ENCODE results near the gene AP3M1.
"Not testable (repeated sequence)": the region's sequence is repeated elsewhere in the genome, so short reads cannot be mapped to it uniquely, and the experiment has no call there.

The AP3M1 gene

DNA sequence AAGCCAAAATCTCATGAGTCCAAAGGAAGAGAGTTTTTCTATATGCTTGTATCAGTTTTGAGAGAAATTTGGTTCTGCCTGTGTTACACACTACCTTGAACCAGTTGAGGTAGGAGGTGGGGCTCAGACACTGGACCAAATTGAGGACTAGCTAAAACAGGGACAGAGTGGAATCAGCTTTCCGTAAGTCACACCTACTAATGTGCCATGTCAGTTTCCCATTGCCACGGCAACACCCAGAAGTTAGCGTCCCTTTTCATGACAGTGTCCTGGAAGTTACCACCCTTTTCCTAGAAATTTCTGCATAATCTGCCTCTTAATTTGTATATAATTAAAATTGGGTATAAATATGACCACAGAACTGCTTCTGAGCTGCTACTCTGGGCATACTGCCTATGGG, 9.4 kb upstream of the AP3M1 start:
- no peak for DNase-seq

DNA sequence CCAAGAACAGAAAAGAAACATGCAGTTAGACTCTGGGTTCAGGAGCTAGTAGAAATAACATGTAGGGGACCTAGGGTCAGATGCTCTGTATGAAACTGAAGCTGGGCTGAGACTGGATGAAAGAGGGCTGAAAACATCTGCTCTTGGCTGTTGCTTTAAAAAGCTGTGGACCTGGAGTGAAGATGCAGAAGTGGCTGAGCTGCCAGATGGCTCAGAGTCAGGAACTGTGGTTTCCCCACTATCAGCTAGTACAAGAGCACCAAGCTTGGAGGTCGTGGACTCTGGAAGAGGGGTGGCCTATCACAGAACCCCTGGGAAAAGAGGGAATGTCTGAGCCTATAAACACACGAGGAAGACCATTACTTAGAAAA, 6.3 kb upstream of the AP3M1 start:
- DNase-seq = no peak

DNA sequence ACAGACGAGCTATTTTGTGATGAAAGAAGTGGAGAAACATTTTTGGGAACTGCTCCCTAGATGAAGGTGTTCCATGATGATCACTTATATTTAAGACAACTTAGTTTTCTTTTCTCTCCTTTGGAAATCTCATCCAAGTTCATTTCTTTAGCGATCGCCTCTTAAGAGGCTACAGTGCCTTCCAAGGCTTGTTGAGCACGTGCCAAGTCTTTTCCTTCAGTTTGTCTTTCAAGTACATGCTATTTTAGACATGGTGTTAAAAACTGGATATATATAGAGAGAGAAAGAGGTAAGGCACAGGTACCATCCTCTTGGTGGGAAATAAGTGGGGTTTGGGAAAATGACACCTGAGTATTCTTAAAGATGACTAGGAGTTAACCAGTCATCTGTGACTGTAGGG, 3.0 kb upstream of the AP3M1 start:
- no peak for DNase-seq

DNA sequence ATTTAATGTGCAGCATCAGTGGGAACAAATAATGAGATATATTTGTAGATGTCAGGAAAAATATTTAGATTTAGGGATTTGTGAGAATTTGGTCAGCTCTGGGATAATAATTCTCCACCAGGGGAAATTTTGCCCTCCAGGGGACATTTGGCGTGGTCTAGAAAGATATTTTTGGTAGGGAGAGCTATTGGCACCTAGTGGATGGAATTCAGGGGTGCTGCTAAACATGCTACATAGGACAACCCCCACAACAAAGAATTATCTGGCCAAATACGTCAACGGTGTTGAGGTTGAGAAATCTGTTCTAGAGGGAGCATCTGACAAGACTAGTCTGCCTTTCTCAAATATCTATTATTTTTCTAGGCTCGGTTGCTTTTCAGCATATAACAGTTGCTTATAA, 2.5 kb upstream of the AP3M1 start:
- no peak for DNase-seq

DNA sequence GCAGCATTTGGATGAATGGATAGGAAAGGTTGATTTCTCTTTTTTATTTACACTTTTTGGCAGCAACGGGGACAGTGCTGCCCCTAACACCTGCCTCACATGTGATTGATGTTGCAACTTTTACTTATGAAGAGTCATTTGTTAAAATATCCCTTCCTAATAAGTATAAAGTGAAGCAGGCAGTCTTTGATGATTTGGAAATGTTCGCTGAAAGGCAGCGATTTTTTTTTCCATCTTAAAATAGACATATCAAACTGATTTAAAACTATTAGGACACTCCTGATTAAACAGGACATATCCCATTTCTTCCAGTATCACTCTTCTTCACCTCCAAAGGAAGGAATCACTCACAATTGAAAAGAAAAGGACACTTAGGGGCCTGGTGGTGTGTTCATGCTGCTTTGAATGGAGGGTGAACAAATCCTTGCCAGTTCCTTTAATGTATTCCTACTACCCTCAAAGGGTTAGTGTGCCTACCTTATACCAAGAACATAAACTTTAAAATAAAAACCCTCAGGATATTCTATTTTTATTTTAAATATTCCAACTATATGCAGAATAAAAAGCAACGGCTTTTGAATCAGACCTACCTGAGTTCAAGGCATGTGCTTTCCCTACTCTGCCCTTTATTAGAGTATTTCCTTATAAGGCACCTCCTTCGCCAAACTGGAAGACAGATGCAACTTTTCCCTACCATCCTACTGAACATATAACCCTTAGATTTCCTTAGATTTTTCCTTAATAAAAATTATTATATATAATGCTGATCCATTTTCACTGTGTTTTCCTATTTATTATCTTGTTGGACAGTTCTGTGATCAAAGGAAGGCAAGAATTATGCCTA, 1.5 kb upstream of the AP3M1 start:
- no peak for DNase-seq

DNA sequence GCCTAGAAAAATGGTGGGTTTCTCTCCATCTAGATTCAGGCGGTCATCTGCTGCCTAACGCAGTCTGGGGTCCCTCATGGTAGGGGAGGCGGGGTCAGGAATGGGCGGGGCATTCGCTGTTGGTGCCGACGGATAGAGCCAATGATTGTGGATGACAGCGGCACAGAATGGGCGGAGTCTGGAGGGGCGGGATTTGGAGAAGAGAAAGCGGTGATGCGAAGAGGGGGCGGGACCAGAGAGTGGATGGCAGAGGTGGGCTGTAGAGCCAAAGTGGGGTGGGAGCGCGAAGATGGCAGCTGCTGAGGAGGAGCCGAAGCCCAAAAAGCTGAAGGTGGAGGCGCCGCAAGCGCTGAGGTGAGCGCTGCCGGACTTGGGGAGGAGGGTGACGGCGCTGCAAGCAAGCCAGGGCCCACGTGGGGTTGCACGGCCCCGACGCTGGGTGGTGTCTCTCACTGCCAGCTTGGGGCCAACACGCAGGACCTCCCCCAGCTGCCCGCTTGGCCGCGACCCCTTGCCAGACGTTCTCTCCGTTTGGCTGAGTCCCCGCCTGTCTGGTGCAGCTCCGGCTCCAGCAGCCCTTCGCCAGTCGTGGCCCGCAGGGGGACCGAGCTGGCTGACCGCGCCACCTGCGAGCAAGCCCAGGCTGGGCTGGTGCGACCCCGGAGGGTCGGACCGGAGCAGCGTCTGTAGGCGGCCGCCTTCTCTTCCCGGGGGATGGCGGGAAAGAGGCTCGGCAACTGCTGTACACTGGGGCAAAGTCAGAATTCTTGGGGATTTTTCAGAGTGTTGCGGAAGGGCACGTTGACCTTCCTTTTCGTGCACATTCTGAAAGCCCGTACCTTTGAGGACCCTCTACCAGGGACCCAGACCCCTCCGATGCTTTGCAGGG, 606 bp upstream of the AP3M1 start, which contains the start of gene ADK:
TSS of gene ADK (plus strand) at position 232 of the 889 bp plus-strand sequence. CDS start at position 290, 58 bp downstream.
- peak; percentile 79 to 99 (median 95) for DNase-seq

DNA sequence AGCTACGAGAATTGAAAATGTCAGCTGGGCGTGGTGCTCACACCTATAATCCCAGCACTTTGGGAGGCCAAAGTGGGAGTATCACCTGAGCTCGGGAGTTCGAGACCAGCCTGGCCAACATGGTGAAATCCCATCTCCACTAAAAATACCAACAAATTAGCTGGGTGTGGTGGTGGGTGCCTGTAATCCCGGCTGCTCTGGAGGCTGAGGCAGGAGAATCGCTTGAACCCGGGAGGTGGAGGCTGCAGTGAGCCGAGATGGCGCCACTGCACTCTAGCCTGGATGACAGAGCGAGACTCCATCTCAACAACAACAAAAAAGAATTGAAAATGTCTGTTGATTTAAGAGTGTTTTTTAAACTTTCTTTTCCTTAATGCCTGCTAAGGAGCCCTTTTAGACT, 3.6 kb downstream of the AP3M1 start:
- not testable (repeated sequence) for DNase-seq

DNA sequence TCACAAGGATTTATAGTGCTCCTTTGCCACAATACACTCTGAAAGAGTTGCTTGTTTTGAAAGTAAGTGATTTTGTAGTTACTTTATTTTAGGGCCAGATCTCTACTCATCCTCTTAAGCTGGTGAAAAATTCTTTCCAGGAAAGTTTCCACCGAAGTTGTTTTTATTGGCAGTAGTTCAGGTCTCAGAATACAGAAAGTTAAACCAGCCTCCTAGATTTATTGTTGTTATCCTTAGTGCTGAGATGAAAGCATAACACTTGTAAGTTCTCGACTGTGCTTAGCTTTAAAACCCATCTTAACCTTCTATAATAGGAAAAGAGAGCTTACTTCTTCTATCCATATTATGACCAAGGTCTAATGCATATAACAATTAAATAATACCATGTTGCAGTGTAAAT, 5.5 kb downstream of the AP3M1 start:
- no peak for DNase-seq

DNA sequence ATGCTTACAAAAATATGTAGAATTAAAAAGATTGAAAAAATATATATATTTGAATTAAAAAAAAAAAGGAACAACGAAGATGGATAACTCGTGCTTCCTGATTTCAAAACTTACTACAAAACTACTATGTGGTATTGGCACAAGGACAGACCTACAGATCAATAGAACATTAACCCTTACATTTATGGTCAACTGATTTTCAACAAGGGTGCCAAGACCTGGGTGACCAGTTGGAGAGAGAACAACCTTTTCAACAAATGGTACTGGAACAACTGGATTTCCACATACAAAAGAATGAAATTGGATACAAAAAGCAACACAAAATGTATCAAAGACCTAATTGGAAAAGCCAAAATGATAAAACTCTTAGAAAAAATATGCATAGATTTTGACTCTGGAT, 10.1 kb downstream of the AP3M1 start:
- no peak for DNase-seq

DNA sequence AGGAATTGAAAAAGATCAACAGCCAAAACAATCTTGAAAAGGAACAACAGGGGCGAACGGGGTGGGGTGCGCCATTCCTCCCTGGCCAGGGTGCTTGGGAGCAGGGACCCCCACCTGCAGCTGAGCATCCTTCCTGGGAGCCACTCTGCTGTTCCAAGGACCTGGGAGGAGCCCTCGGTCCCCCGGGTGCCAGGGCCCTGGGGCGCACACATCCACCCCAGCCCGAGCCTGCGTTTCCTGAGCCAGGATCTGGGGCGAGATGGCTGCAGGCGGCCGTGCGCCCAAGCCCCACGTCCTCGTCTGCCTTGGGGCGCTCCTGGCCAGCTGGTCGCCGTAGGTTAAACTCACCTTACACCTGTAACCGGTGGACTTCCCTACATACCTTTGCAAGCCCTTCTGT, 10.6 kb downstream of the AP3M1 start:
- DNase-seq = no peak

DNA sequence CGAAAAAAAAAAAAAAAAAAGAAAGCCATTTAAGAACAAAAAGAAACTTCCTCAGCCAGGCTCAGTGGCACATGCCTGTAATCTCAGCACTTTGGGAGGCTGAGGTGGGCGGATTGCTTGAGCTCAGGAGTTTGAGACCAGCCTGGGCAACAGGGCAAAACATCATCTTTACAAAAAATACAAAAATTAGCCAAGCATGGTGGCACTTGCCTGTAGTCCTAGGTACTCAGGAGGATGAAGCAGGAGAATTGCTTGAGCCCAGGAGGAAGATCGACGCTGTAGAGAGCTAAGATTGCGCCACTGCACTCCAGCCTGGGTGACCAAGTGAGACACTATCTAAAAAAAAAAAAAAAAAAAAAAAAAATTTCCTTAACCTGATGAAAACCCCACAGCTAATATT, 12.0 kb downstream of the AP3M1 start:
- not testable (repeated sequence) for DNase-seq

DNA sequence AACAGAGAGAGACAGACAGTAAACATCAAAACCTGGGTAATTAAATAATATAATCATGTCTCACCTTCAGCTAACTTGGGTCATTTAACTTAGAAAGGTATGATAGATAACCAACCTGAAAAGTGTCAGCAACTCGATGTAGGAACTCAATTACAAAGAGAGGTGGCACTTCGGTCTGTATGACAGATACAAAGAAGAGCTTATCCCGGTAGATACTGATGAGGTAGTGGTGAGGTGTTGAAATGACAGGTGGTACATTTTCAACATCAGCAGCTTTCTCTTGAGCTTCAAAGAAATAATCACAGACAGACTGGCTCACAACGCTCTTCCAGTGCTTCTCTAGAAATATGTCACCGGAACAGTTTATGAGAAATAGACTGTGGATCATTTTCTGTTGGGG, 12.6 kb downstream of the AP3M1 start:
- DNase-seq = no peak

DNA sequence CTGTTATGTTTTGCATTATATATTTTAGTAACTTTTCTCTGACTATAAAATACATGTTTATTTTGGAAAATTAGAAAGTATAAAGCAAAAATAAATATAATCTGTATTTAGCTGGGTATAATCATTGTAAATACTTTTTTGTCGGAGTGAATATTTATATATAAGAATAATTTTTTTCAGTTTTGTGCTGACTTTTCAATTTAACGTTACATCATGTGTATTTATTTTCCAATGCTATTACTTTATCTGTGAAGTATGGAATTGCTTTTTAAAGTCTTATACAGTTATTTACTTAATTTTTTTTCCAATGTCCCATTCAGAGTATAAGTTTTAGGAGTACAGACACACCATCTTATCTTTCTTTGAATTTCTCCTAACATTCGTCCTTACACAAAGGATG, 15.2 kb downstream of the AP3M1 start:
- DNase-seq = no peak

DNA sequence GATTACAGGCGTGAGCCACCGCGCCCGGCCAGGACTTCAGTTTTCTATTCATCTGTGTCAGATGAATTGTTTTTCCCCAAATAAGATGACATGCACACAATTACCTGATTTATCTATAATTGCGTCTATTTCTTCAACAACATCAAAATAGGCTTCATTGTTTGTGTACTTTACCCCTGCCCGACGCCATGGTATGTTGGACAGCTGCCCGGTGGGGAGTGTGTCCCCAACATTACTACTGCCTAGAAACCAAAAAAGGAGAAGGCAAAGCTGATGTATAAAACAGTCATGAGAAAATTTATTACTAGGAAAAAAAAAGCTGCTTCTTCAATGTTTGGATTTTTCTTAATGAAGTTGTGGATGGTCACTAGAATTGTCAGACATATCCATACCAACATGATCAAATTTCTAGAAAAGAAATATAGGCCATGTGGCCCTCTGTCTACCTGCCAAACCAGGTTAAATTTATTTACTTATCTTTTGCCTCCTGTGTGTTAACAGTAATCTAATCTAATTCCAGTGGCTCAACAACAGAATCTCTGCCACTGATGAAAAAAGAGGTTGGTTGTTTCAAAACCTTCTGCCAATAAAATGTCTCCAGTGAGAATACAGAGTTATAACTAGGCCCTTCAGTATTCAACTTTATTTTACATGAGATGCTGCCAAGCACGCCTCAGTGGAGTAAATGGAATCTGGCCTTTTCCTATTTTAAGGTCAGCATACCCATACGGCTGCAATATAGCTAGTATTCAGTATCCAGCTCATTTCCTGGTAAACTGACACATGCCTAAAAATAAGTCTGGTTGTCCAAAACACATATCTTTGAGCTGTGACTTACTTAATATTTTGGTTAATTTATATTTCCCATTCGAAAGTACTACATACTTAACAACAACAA, 16.5 kb downstream of the AP3M1 start:
- no peak for DNase-seq

DNA sequence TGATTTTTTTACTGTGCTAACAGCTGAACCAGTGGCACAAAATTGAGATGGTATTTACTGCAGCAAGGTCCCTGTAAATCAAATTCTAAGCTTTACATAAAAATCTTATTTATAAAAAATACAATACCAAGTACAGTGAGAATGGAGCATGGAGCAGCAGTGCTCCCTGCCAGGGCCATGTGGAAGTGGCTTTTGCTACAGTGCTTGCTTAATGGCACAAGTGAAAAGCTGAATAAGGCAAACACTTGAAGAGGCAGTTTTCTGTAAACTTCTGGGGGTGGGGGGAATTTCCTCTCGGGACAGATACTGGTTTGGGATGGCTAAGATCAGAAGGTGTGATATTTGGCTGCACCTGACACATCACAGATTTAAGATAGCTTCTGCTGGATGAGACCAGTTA, 27.5 kb downstream of the AP3M1 start:
- no peak for DNase-seq

DNA sequence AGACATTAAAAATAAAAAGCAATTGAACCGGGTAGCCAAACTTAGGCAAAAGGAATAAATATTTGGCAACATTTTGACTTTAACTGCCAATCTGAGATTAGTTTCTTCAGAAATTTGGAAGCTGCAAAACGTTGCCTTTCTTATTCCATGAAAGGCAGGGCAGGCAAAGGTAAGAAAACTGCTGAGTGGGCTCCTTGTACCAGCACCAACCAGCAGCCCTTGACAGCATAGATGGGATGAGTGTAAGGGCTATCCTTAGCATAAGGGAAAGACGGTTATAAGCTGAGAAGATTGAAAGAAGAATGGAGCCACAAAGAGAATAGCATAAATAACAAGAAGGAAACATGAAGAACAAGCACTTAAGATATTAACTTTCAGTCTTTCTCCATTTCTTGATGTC, 28.6 kb downstream of the AP3M1 start:
- DNase-seq = no peak

DNA sequence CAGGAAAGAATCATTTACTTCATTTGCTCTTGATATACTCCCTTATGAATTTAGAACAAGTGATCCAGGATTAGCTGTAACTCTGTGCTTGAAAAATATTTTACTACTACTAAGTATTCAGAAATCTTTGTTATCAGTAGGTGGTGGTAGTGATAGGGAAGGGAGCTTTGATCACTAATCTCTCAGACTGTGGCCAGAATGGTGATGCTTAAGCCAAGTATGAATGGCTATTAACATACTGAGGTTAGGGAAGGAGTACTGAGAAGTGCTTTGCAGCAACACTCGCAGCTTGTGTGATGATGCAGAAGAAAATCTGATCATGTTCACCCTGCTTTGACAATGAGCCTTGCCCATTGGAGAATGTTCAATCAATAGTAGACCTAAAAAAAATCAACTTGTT, 29.3 kb downstream of the AP3M1 start:
- DNase-seq = no peak

DNA sequence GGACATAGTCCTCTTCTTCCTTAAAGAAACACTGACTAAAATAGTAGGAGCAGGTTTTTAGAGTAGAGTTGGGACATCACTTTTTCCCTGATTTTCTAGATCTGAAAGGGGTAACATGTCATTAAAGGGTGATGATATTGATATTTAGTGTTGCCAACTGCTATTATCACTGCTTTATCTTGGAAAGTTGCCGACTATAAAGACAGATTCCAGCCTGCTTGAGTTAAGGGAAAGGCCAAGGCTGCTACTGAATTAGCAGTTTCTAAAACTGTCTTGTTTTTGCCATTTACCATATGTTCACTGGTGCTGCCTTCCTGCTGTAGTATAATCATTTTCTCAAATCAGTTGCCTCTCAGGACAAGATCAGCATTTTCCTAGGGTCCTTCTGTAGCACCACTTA, 29.7 kb downstream of the AP3M1 start:
- DNase-seq = no peak

DNA sequence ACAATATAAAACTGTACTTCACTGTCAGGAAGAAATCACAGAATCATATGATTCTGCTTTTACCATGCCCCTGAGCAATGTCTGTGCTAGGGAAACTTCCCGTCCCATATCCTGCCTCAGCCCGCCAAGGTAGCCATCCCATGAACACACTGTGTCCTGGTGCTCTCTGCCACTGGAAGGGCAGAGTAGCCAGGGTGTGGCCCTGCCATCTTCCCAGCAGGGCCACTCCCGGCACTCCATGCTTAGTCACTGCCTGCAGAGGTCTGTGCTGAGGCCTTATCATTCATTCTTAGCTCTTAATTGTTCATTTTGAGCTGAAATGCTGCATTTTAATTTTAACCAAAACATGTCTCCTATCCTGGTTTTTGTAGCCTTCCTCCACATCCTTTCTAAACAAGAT, 31.8 kb downstream of the AP3M1 start:
- no peak for DNase-seq

DNA sequence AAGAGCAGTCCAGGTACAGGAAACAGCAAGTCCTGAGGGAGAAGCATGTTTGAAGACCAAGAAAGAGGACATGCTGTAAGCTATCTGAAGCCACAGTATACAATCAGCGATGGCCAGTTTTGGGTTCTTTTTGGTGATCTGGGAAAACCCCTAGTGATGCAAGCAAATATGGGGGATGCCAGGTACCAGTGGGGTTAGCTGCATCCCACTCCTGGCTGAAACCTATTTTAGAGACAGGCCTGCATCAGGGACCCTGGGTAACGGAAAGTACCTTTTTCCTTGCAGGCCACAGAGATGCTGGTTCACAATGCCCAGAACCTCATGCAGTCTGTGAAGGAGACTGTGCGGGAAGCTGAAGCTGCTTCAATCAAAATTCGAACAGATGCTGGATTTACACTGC, 32.9 kb downstream of the AP3M1 start:
- DNase-seq = no peak

DNA sequence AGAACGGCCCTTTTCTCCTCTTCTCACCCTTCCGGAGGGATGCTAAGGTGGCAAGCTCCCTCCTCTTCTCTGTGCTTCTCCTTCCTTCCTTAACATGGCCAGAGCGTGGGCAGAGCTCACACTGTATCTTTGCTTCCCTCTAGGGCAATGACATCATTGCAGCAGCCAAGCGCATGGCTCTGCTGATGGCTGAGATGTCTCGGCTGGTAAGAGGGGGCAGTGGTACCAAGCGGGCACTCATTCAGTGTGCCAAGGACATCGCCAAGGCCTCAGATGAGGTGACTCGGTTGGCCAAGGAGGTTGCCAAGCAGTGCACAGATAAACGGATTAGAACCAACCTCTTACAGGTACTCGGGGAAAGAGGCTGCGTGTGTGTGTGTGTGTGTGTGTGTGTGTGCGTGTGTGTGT, 36.6 kb downstream of the AP3M1 start:
- DNase-seq = peak in 2 of 14 donors; percentile 7 to 44

DNA sequence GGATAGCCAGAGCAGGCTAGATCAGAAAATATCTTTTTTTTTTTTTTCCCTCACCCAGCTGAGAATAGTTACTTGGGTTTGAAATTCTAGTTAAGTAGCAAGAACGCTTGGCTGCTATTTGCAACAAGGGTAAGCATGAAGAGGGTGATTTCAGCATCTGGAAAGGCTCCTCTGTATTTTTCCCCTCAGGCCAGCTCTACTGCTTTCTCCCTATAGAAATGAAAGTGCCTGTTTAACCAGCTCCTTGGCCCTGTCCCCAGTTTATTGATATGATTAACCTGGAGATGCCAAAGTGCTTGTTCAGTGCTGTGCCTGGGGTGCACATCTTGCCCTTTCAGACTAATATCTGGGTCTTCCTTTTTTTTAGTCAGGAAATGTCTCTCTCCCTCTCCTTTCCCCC, 37.1 kb downstream of the AP3M1 start:
- DNase-seq = no peak

DNA sequence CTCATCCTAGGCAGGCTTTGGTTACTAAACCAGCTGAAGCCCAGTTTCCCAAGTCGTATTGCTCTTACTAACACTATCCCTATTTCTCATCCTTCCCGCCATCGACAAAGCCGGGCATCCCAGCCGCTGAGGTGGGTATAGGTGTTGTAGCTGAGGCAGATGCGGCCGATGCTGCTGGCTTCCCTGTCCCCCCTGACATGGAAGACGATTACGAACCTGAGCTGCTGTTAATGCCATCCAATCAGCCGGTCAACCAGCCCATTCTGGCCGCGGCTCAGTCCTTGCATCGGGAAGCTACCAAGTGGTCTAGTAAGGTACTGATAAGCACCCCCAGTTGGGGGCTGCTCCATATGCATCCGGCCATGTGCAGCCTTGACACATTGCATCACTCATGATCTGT, 38.8 kb downstream of the AP3M1 start:
- no peak for DNase-seq
